GM10266 (cell line): ENCODE measurements around the gene SIX1.

Experiments
- DNase-seq: peaks from one replicate; pipeline ENCODE4 v3.0.0; 2012; ENCODE audit errors: extremely low spot score
- CTCF ChIP-seq: IDR thresholded peaks from 2 replicates; pipeline ENCODE4 v1.5.1; 2012; ENCODE audit warnings: mild to moderate bottlenecking, low read depth; ENCODE audit not compliant: control insufficient read depth, insufficient read depth; ENCODE audit errors: missing control alignments

SIX1 gene

GRCh38 chr14:60650373-60650961 lies 1.2 kb upstream of the SIX1 start:
- TF ChIP-seq CTCF: no peak
- DNase-seq: no peak

GRCh38 chr14:60649875-60650372 lies 647 bp upstream of the SIX1 start:
- TF ChIP-seq CTCF: no peak
- peak; percentile 19 for DNase-seq

- peak; percentile 27 for DNase-seq
- no peak for TF ChIP-seq CTCF
Measured at GRCh38 chr14:60648249-60648933, 886 bp downstream of the SIX1 start.

- peak; percentile 47 for DNase-seq
- no peak for TF ChIP-seq CTCF
Measured at GRCh38 chr14:60647837-60648248, 1.4 kb downstream of the SIX1 start.

GRCh38 chr14:60647081-60647836 lies 2.0 kb downstream of the SIX1 start:
- no peak for TF ChIP-seq CTCF
- DNase-seq: peak; percentile 28

- peak; percentile 27 for DNase-seq
- TF ChIP-seq CTCF: no peak
Measured at GRCh38 chr14:60646226-60646818, 3.0 kb downstream of the SIX1 start.
